Spleen (tissue), 11 donors: Measurements from ENCODE around the gene CEMIP. TPM values are rescaled to one million over a fixed set of nuclear protein-coding genes. Genes with fewer than 3 reads are reported as not detected.

ENCODE experiments used
- DNase-seq: peaks from one replicate; pipeline ENCODE4 v3.0.0-alpha.2; 2020
- H3K27ac ChIP-seq, 8 donors: fragments of 200-600 bp; sonication (generic) in 7 of 8; 1 replicate in 4 of 8; 2 replicates in 4 of 8; pipeline versions ENCODE4 v1.5.0 to v1.8.0; 2016 to 2021; ENCODE audit warnings: inconsistent platforms in 4 of 8, mild to moderate bottlenecking in 4 of 8, moderate library complexity in 1 of 8
- H3K27me3 ChIP-seq, 7 donors: fragments of 200-600 bp; sonication (generic) in 6 of 7; replicated peaks in 1 of 7; 1 replicate in 4 of 7; 2 replicates in 3 of 7; pipeline versions ENCODE4 v1.5.0 to v1.8.0; 2016 to 2021; ENCODE audit warnings: inconsistent platforms in 3 of 7, mild to moderate bottlenecking in 1 of 7
- H3K36me3 ChIP-seq, 6 donors: fragments of 200-600 bp; sonication (generic) in 5 of 6; 1 replicate in 4 of 6; 2 replicates in 2 of 6; pipeline versions ENCODE4 v1.5.0 to v1.8.0; 2016 to 2021; ENCODE audit warnings: inconsistent platforms in 2 of 6
- H3K4me1 ChIP-seq, 6 donors: fragments of 200-600 bp; sonication (generic) in 5 of 6; 1 replicate in 3 of 6; 2 replicates in 3 of 6; pipeline versions ENCODE4 v1.5.0 to v1.8.0; 2016 to 2021; ENCODE audit warnings: inconsistent platforms in 3 of 6
- H3K4me3 ChIP-seq, 8 donors: fragments of 200-600 bp; sonication (generic) in 7 of 8; 1 replicate in 4 of 8; 2 replicates in 4 of 8; pipeline versions ENCODE4 v1.5.0 to v1.8.0; 2016 to 2021; ENCODE audit warnings: inconsistent platforms in 4 of 8, mild to moderate bottlenecking in 4 of 8, moderate library complexity in 2 of 8
- H3K9me3 ChIP-seq, 8 donors: fragments of 200-600 bp; sonication (generic) in 7 of 8; 1 replicate in 4 of 8; 2 replicates in 4 of 8; pipeline versions ENCODE4 v1.5.0 to v1.8.0; 2016 to 2021; ENCODE audit warnings: inconsistent platforms in 4 of 8
- CTCF ChIP-seq, 11 experiments: fragments of 200-600 bp in 7 of 11; fragments of 450-650 bp in 4 of 11; sonication (generic) in 4 of 11; IDR thresholded peaks in 8 of 11; conservative IDR thresholded peaks in 3 of 11; 1 replicate in 7 of 11; 2 replicates in 4 of 11; pipeline versions ENCODE4 v1.4.0 to v1.8.0; 2016 to 2021; ENCODE audit warnings: antibody characterized with exemption in 11 of 11, inconsistent platforms in 4 of 11, mild to moderate bottlenecking in 1 of 11
- POLR2A ChIP-seq, 3 donors: fragments of 450-650 bp; IDR thresholded peaks; one replicate each; pipeline ENCODE4 v1.5.1; 2017; ENCODE audit warnings: antibody characterized with exemption in 3 of 3, mild to moderate bottlenecking in 1 of 3
- POLR2AphosphoS5 ChIP-seq, 3 donors: sonication (generic); formaldehyde crosslinking; IDR thresholded peaks; one replicate each; pipeline ENCODE4 v1.5.1; 2017; ENCODE audit warnings: antibody characterized with exemption in 3 of 3
- WGBS, 5 donors: extraction: QIAGEN DNeasy Blood & Tissue Kit in 3 of 5; methylation state at CpG; one replicate each; pipeline versions ENCODE4 v1.1.5 to v1.1.7; 2013 to 2018; 5-methylcytosine and 5-hydroxymethylcytosine counted together
- intact Hi-C: fragments of 100-400 bp; cut with DNase I; formaldehyde crosslinking; loops from one replicate; pipeline ENCODE4 v1.15.0; 2023; ENCODE audit warnings: low total_unique reads
- polyA plus RNA-seq, 3 donors: library from polyadenylated mRNA; stranded (reverse); fragments of 200-250 nt; gene quantifications; one replicate each; pipeline ENCODE4 v1.2.1, GENCODE V29; 2013
- total RNA-seq, 7 donors: library from RNA; depleted of rRNA in 3 of 7; stranded (reverse); fragments of >200 nt in 3 of 7; fragmentation: NEBNext Ultra II Directional in 4 of 7; extraction: Animal tissue kit (Norgen Biotek cat#: 25700) in 4 of 7; gene quantifications; one replicate each; pipeline versions ENCODE4 v1.1.0 to v1.2.1, GENCODE V29; 2016 to 2021
- donor health status: healthy with polysubstance abuse.
- donor health status: DM: no; HTN: no; CAD: no; lungs with moderate emphysema.
- donor health status: DM: no; HTN: no; CAD: no.
- donor health status: Bipolar disorder and iron deficiency.
- donor health status: healthy.
- donor health status: DM: no; HTN: no; CAD: no.
- donor health status: DM: yes; HTN: yes; CAD: no.

Gene CEMIP
- total and polyA plus RNA-seq, 10 donors: 0.20 to 3.0 (median 1.0) TPM; not detected in 1

GRCh38 chr15:80774486-80774885 is 4.7 kb upstream of the CEMIP start:
- Histone ChIP-seq H3K4me3 (no peak overlapping the region), H3K4me1 (peaks cover 1 to 39% (median 23%) of the 10 kb centered on the region in 6 donors), H3K27me3 (peaks cover 0 to 29% (median 10%) of the 10 kb centered on the region in 7 donors), H3K27ac (peak overlapping the region in 2 of 8 donors; percentile 18 to 56), H3K36me3 (no peaks in the 10 kb centered on the region), H3K9me3 (no peaks in the 10 kb centered on the region)
- WGBS, 5 donors: 6 to 26% (median 14%) methylated on average over 1 of the region's 1 CpG
- intact Hi-C loops: loop anchor here (10.0 kb wide), 1 partner anchor 80 kb away; the partner anchor contains the start of gene ABHD17C
- TF ChIP-seq POLR2A (IDR thresholded peaks at IDR 0.05): no peak
- no peak for TF ChIP-seq CTCF (IDR thresholded peaks at IDR 0.05 in 8 of 11, conservative IDR thresholded peaks at IDR 0.05 in 3 of 11)
- TF ChIP-seq POLR2AphosphoS5 (IDR thresholded peaks at IDR 0.05): no peak
- DNase-seq: no peak

DNA sequence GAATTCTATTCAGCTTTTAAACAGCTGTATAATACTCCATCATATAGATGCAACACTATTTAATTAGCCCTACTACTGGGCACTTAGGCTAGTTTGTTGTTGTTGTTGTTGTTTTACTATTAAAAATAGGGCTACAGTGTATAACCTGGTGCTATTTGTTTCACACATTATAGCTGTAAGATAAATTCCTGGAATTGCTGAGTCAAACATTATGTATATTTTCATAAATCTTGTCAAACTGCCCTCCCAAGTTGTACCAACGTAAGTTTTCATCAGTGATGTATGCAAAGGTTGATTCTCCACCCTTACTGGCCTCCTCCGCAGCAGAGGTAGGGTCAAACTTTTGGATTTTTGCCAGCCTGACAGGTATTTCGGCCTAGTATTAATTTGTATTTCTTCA is 3.8 kb upstream of the CEMIP start:
- no peaks in the 10 kb centered on the region for H3K36me3 ChIP-seq
- no peak for DNase-seq
- H3K9me3 ChIP-seq: no peaks in the 10 kb centered on the region
- TF ChIP-seq POLR2AphosphoS5 (IDR thresholded peaks at IDR 0.05): no peak
- TF ChIP-seq POLR2A (IDR thresholded peaks at IDR 0.05): no peak
- no peak for TF ChIP-seq CTCF (IDR thresholded peaks at IDR 0.05 in 8 of 11, conservative IDR thresholded peaks at IDR 0.05 in 3 of 11)
- intact Hi-C loops: loop anchor here (10.0 kb wide), 1 partner anchor 81 kb away; the partner anchor contains the start of gene ABHD17C
- H3K4me1 ChIP-seq: peaks cover 10 to 48% (median 31%) of the 10 kb centered on the region in 6 donors
- H3K27ac ChIP-seq: no peak overlapping the region
- peaks cover 0 to 37% (median 18%) of the 10 kb centered on the region in 7 donors for H3K27me3 ChIP-seq
- no peak overlapping the region for H3K4me3 ChIP-seq
- 91 to 95% (median 94%) methylated on average over 3 of the region's 3 CpGs for WGBS, 5 donors

- no peak for TF ChIP-seq POLR2A (IDR thresholded peaks at IDR 0.05)
- peak; percentile 44 to 87 (median 73) for TF ChIP-seq CTCF (IDR thresholded peaks at IDR 0.05 in 8 of 11, conservative IDR thresholded peaks at IDR 0.05 in 3 of 11)
- no peak for TF ChIP-seq POLR2AphosphoS5 (IDR thresholded peaks at IDR 0.05)
- Histone ChIP-seq H3K27ac (peak overlapping the region in 7 of 8 donors; percentile 29 to 59 (median 49)), H3K4me3 (no peak overlapping the region), H3K9me3 (no peaks in the 10 kb centered on the region), H3K27me3 (peaks cover 0 to 49% (median 25%) of the 10 kb centered on the region in 7 donors), H3K36me3 (no peaks in the 10 kb centered on the region), H3K4me1 (peaks cover 16 to 56% (median 37%) of the 10 kb centered on the region in 6 donors)
- WGBS, 5 donors: 30 to 37% (median 32%) methylated on average over 5 of the region's 5 CpGs
- peak; percentile 77 for DNase-seq
- intact Hi-C loops: loop anchor here (2.0 to 10.0 kb wide), 2 partner anchors 82 to 320 kb away; partner anchors contain the start of gene ABHD17C
Observed at GRCh38 chr15:80776420-80777045, 2.6 kb upstream of the CEMIP start.

GRCh38 chr15:80777137-80777536 is 2.0 kb upstream of the CEMIP start:
- no peak for DNase-seq
- intact Hi-C loops: loop anchor here (2.0 to 10.0 kb wide), 2 partner anchors 82 to 320 kb away; partner anchors contain the start of gene ABHD17C
- TF ChIP-seq POLR2A (IDR thresholded peaks at IDR 0.05) (no peak), CTCF (IDR thresholded peaks at IDR 0.05 in 8 of 11, conservative IDR thresholded peaks at IDR 0.05 in 3 of 11) (no peak), POLR2AphosphoS5 (IDR thresholded peaks at IDR 0.05) (no peak)
- WGBS, 5 donors: 21 to 22% (median 22%) methylated on average over 8 of the region's 8 CpGs
- H3K36me3 ChIP-seq: no peaks in the 10 kb centered on the region
- peak overlapping the region in 4 of 8 donors; percentile 14 to 58 (median 36) for H3K27ac ChIP-seq
- H3K9me3 ChIP-seq: no peaks in the 10 kb centered on the region
- H3K4me1 ChIP-seq: peaks cover 16 to 56% (median 37%) of the 10 kb centered on the region in 6 donors
- peaks cover 0 to 55% (median 25%) of the 10 kb centered on the region in 7 donors for H3K27me3 ChIP-seq
- H3K4me3 ChIP-seq: no peak overlapping the region
